Natural killer cell (primary cell): ENCODE results near the gene P2RX1. TPM values are rescaled to one million over a fixed set of nuclear protein-coding genes. Genes with fewer than 3 reads are reported as not detected.
A peak's percentile ranks its signal among the peaks of the same experiment; 100 is the strongest.

ENCODE experiments used
- ATAC-seq, 3 donors: fragments of 150-1000 bp in 2 of 3; fragments of 200-7000 bp in 1 of 3; cut with Tn5 transposase; 1 replicate in 1 of 3; 2 replicates in 2 of 3; pipeline ENCODE4 v1.10.0; 2021; ENCODE audit warnings: mild to moderate bottlenecking in 2 of 3, moderate library complexity in 2 of 3
- DNase-seq, 2 donors: peaks; one replicate each; pipeline versions ENCODE4 v3.0.0 to v3.0.0-alpha.2; 2013 to 2021; ENCODE audit warnings: mixed read lengths in 1 of 2
- H3K27ac ChIP-seq: one replicate; pipeline ENCODE4 v1.5.1; 2013; ENCODE audit warnings: mild to moderate bottlenecking, low read length
- H3K27me3 ChIP-seq: one replicate; pipeline ENCODE4 v1.6.1; 2013; ENCODE audit warnings: low read length; ENCODE audit not compliant: control insufficient read depth, insufficient read depth
- H3K36me3 ChIP-seq: one replicate; pipeline ENCODE4 v1.6.1; 2013; ENCODE audit warnings: low read length; ENCODE audit not compliant: control insufficient read depth, insufficient read depth
- H3K4me1 ChIP-seq: one replicate; pipeline ENCODE4 v1.6.1; 2013; ENCODE audit warnings: low read length; ENCODE audit not compliant: control insufficient read depth, insufficient read depth
- H3K4me3 ChIP-seq: one replicate; pipeline ENCODE4 v1.5.1; 2013; ENCODE audit warnings: low read length
- H3K9me3 ChIP-seq: one replicate; pipeline ENCODE4 v1.6.1; 2013; ENCODE audit warnings: low read length; ENCODE audit not compliant: control insufficient read depth, insufficient read depth
- H3K27ac Mint-ChIP-seq, 2 donors: one replicate each; pipeline ENCODE4 v1.8.0; 2022; ENCODE audit warnings: mild to moderate bottlenecking in 2 of 2, mixed read lengths in 2 of 2, moderate library complexity in 1 of 2
- H3K27me3 Mint-ChIP-seq, 2 donors: one replicate each; pipeline ENCODE4 v1.8.0; 2022; ENCODE audit warnings: low read depth in 2 of 2, mixed read lengths in 2 of 2
- H3K36me3 Mint-ChIP-seq: one replicate; pipeline ENCODE4 v1.8.0; 2022; ENCODE audit warnings: mixed read lengths
- H3K4me1 Mint-ChIP-seq, 2 donors: one replicate each; pipeline ENCODE4 v1.8.0; 2022; ENCODE audit warnings: mixed read lengths in 2 of 2
- H3K4me3 Mint-ChIP-seq: one replicate; pipeline ENCODE4 v1.8.0; 2022; ENCODE audit warnings: mild to moderate bottlenecking, moderate library complexity, mixed read lengths
- H3K9me3 Mint-ChIP-seq, 2 donors: one replicate each; pipeline ENCODE4 v1.8.0; 2022; ENCODE audit warnings: mixed read lengths in 2 of 2
- CTCF ChIP-seq: fragments of 200-600 bp; IDR thresholded peaks from one replicate; pipeline ENCODE4 v1.8.0; 2022; ENCODE audit warnings: antibody characterized with exemption
- WGBS: methylation state at CpG from one replicate; pipeline ENCODE4 v1.1.7; 2013; ENCODE audit warnings: missing lambda C conversion rate; ENCODE audit not compliant: insufficient coverage; 5-methylcytosine and 5-hydroxymethylcytosine counted together
- intact Hi-C: fragments of 100-400 bp; cut with micrococcal nuclease; formaldehyde crosslinking; loops from one replicate; pipeline ENCODE4 v1.14.2; 2022
- total RNA-seq, 4 donors: library from RNA; stranded (reverse); fragments of 120-200 nt in 1 of 4; gene quantifications; one replicate each; pipeline versions ENCODE4 v1.2.3 to v1.2.4, GENCODE V29; 2013 to 2022

The P2RX1 gene
- total RNA-seq, 3 donors from 2014 or later (not counting 1 experiment from before 2014, with no cell fraction given), result 2.3 to 15.3 (median 13.4) TPM

- Mint-ChIP-seq H3K4me3 (no peak overlapping the region), H3K4me1 (peaks cover 35 to 59% of the 10 kb centered on the region in 2 donors), H3K36me3 (no peaks in the 10 kb centered on the region), H3K9me3 (no peaks in the 10 kb centered on the region), H3K27ac (peak overlapping the region; percentile 60 to 81), H3K27me3 (no peaks in the 10 kb centered on the region)
- H3K4me3 ChIP-seq, result no peak overlapping the region
- H3K27ac ChIP-seq, result no peak overlapping the region
- H3K27me3 ChIP-seq, result no peaks in the 10 kb centered on the region
- ATAC-seq (no peak), DNase-seq (no peak)
- peaks cover 42% of the 10 kb centered on the region for H3K4me1 ChIP-seq
- WGBS, result 63% methylated on average over 15 of the region's 15 CpGs
- H3K36me3 ChIP-seq, result peaks cover 39% of the 10 kb centered on the region
- H3K9me3 ChIP-seq, result no peaks in the 10 kb centered on the region
- no peak for TF ChIP-seq CTCF
- intact Hi-C loops, result no loop called here
These were observed 40.2 kb upstream of the P2RX1 start for GRCh38 chr17:3956327-3956957.

- H3K36me3 ChIP-seq, result peaks cover 44% of the 10 kb centered on the region
- peak overlapping the region in 1 of 2 donors; percentile 60 for H3K27ac Mint-ChIP-seq
- 90% methylated on average over 9 of the region's 10 CpGs for WGBS
These were observed 39.4 kb upstream of the P2RX1 start for GRCh38 chr17:3955673-3955988.

GRCh38 chr17:3954976-3955672 is 38.9 kb upstream of the P2RX1 start:
- Mint-ChIP-seq H3K4me3 (no peak overlapping the region), H3K4me1 (peaks cover 25 to 46% of the 10 kb centered on the region in 2 donors), H3K9me3 (no peaks in the 10 kb centered on the region), H3K36me3 (no peaks in the 10 kb centered on the region), H3K27me3 (no peaks in the 10 kb centered on the region), H3K27ac (peak overlapping the region; percentile 9 to 60)
- Histone ChIP-seq H3K27ac (no peak overlapping the region), H3K9me3 (no peaks in the 10 kb centered on the region), H3K4me1 (peaks cover 28% of the 10 kb centered on the region), H3K36me3 (peaks cover 45% of the 10 kb centered on the region), H3K4me3 (no peak overlapping the region), H3K27me3 (no peaks in the 10 kb centered on the region)
- intact Hi-C loops, result no loop called here
- 82% methylated on average over 18 of the region's 18 CpGs for WGBS
- TF ChIP-seq CTCF, result no peak
- no peak for DNase-seq
- ATAC-seq, result no peak

More at GRCh38 chr17:3955673-3955988, 39.4 kb upstream of the P2RX1 start:
- no peaks in the 10 kb centered on the region for H3K27me3 ChIP-seq
- H3K9me3 ChIP-seq, result no peaks in the 10 kb centered on the region
- intact Hi-C loops, result no loop called here
- H3K4me1 Mint-ChIP-seq, result peaks cover 30 to 51% of the 10 kb centered on the region in 2 donors
- no peak overlapping the region for H3K27ac ChIP-seq
- no peak for TF ChIP-seq CTCF
- DNase-seq (no peak), ATAC-seq (no peak)
- no peaks in the 10 kb centered on the region for H3K9me3 Mint-ChIP-seq
- H3K4me3 ChIP-seq, result no peak overlapping the region
- no peak overlapping the region for H3K4me3 Mint-ChIP-seq
- H3K27me3 Mint-ChIP-seq, result no peaks in the 10 kb centered on the region
- peaks cover 33% of the 10 kb centered on the region for H3K4me1 ChIP-seq
- H3K36me3 Mint-ChIP-seq, result no peaks in the 10 kb centered on the region
